Lower leg skin (tissue), 3 donors: Measurements from ENCODE around the gene DDX28.

ENCODE experiments used
- CTCF ChIP-seq, 3 donors: fragments of 450-650 bp; IDR thresholded peaks; one replicate each; pipeline ENCODE4 v1.5.1; 2016; ENCODE audit warnings: antibody characterized with exemption in 3 of 3, mild to moderate bottlenecking in 3 of 3, moderate library complexity in 2 of 3
- POLR2A ChIP-seq, 2 donors: fragments of 450-650 bp; IDR thresholded peaks; one replicate each; pipeline ENCODE4 v1.6.1; 2016 to 2017; ENCODE audit warnings: antibody characterized with exemption in 2 of 2, mild to moderate bottlenecking in 1 of 2, moderate library complexity in 1 of 2

GRCh38 chr16:68069511-68070248, 46.6 kb upstream of the DDX28 start:
- no peak for TF ChIP-seq CTCF (IDR thresholded peaks at IDR 0.05)
- no peak for TF ChIP-seq POLR2A (IDR thresholded peaks at IDR 0.05)
